Cardiac muscle cell (in vitro differentiated cells and primary cell): Measurements from ENCODE around the gene MAP1LC3C. TPM values are rescaled to one million over a fixed set of nuclear protein-coding genes. Genes with fewer than 3 reads are reported as not detected.

ENCODE experiments used
- DNase-seq, 2 donors: peaks; one replicate each; pipeline versions ENCODE4 v3.0.0 to v3.0.0-alpha.2; 2010 to 2017; ENCODE audit warnings: low read depth in 1 of 2, low spot score in 1 of 2
- H3K27ac ChIP-seq: fragments of 200-600 bp; sonication (generic); 2 replicates; pipeline ENCODE4 v1.5.1; 2016
- H3K27me3 ChIP-seq: fragments of 200-600 bp; sonication (generic); 2 replicates; pipeline ENCODE4 v1.6.0; 2016; ENCODE audit warnings: control low read depth
- H3K36me3 ChIP-seq: fragments of 200-600 bp; sonication (generic); 2 replicates; pipeline ENCODE4 v1.5.1; 2016; ENCODE audit warnings: control low read depth
- H3K4me1 ChIP-seq: fragments of 200-600 bp; sonication (generic); 2 replicates; pipeline ENCODE4 v1.8.1; 2017; ENCODE audit warnings: low read depth, mild to moderate bottlenecking, mixed run types
- H3K4me3 ChIP-seq: fragments of 200-600 bp; sonication (generic); 2 replicates; pipeline ENCODE4 v1.5.1; 2016; ENCODE audit warnings: mild to moderate bottlenecking
- H3K9me3 ChIP-seq: fragments of 200-600 bp; sonication (generic); 2 replicates; pipeline ENCODE4 v1.5.1; 2017; ENCODE audit warnings: low read depth, mild to moderate bottlenecking, control low read depth
- CTCF ChIP-seq: IDR thresholded peaks from 2 replicates; pipeline ENCODE4 v1.5.1; 2012; ENCODE audit warnings: low read depth, mild to moderate bottlenecking, low read length
- polyA plus RNA-seq: library from polyadenylated mRNA; unstranded; fragments of >200 nt; fragmentation: Nextera tagmentation; extraction: Ambion mirVana; gene quantifications from 2 replicates; pipeline ENCODE4 v1.2.1, GENCODE V29; 2016
- total RNA-seq: library from RNA; depleted of rRNA; stranded (reverse); fragments of >200 nt; gene quantifications from 2 replicates; pipeline ENCODE4 v1.2.3, GENCODE V29; 2016

The MAP1LC3C gene
- total and polyA plus RNA-seq, 2 experiments from 2014 or later, result 0.18 TPM; not detected in 1

GRCh38 chr1:242008826-242009495 lies 10.1 kb upstream of the MAP1LC3C start:
- TF ChIP-seq CTCF, result no peak
- Histone ChIP-seq H3K36me3 (no peaks in the 10 kb centered on the region), H3K9me3 (no peaks in the 10 kb centered on the region), H3K4me1 (no peaks in the 10 kb centered on the region), H3K27ac (no peak overlapping the region), H3K4me3 (no peak overlapping the region), H3K27me3 (no peaks in the 10 kb centered on the region)
- no peak for DNase-seq

DNA sequence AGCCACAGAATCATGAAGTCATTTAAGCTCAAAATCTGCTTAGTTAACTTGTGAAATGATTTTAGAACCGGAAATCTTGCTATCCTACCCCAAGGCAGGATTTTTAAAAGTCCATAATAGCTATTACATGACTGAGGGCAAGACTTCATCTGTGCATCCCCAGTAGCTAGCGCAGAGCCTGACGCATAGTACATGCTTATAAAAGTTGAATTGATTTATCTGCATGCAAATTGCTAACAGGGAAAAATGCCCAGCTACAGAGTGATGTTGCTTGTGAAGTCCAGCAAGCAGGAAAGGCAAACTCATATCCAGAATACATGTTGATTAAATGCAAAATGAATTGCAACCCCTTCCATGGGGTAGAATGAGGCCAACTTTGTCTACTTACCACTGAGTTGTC lies 8.1 kb upstream of the MAP1LC3C start:
- TF ChIP-seq CTCF, result no peak
- DNase-seq, result no peak

GRCh38 chr1:242005866-242006535 lies 7.1 kb upstream of the MAP1LC3C start:
- Histone ChIP-seq H3K36me3 (no peaks in the 10 kb centered on the region), H3K4me1 (no peaks in the 10 kb centered on the region), H3K4me3 (no peak overlapping the region), H3K9me3 (no peaks in the 10 kb centered on the region), H3K27ac (no peak overlapping the region), H3K27me3 (no peaks in the 10 kb centered on the region)
- no peak for TF ChIP-seq CTCF
- DNase-seq, result no peak

More for the DNA sequence above, 8.1 kb upstream of the MAP1LC3C start:
- H3K4me3 ChIP-seq, result no peak overlapping the region
- H3K9me3 ChIP-seq, result no peaks in the 10 kb centered on the region
- H3K27ac ChIP-seq, result no peak overlapping the region
- H3K4me1 ChIP-seq, result no peaks in the 10 kb centered on the region
- no peaks in the 10 kb centered on the region for H3K27me3 ChIP-seq
- no peaks in the 10 kb centered on the region for H3K36me3 ChIP-seq

GRCh38 chr1:242004751-242005495 lies 6.0 kb upstream of the MAP1LC3C start:
- Histone ChIP-seq H3K9me3 (no peaks in the 10 kb centered on the region), H3K27me3 (no peaks in the 10 kb centered on the region), H3K36me3 (no peaks in the 10 kb centered on the region), H3K4me1 (no peaks in the 10 kb centered on the region), H3K4me3 (no peak overlapping the region), H3K27ac (no peak overlapping the region)
- no peak for DNase-seq
- TF ChIP-seq CTCF, result no peak

GRCh38 chr1:242002510-242002909 lies 3.6 kb upstream of the MAP1LC3C start:
- H3K9me3 ChIP-seq, result no peaks in the 10 kb centered on the region
- TF ChIP-seq CTCF, result no peak
- H3K27me3 ChIP-seq, result no peaks in the 10 kb centered on the region
- DNase-seq, result no peak
- H3K27ac ChIP-seq, result no peak overlapping the region
- no peaks in the 10 kb centered on the region for H3K36me3 ChIP-seq
- peaks cover 6% of the 10 kb centered on the region for H3K4me1 ChIP-seq
- H3K4me3 ChIP-seq, result no peak overlapping the region
